Psoas muscle (tissue), 8 donors: Measurements from ENCODE around the gene REPIN1. TPM values are rescaled to one million over a fixed set of nuclear protein-coding genes. Genes with fewer than 3 reads are reported as not detected.

Experiments
- ATAC-seq, 4 donors: fragments of 200-7000 bp; cut with Tn5 transposase; one replicate each; pipeline ENCODE4 v1.9.1; 2020; ENCODE audit warnings: moderate library complexity in 3 of 4, mild to moderate bottlenecking in 2 of 4
- DNase-seq, 2 donors: peaks; one replicate each; pipeline ENCODE4 v3.0.0-alpha.2; 2020
- H3K27ac ChIP-seq: fragments of 200-600 bp; one replicate; pipeline ENCODE4 v1.8.0; 2022
- H3K27me3 ChIP-seq, 3 donors: fragments of 200-600 bp in 1 of 3; one replicate each; pipeline versions ENCODE4 v1.6.1 to v1.8.0; 2013 to 2022; ENCODE audit warnings: low read length in 2 of 3, mild to moderate bottlenecking in 2 of 3, moderate library complexity in 1 of 3; ENCODE audit not compliant: insufficient read depth in 3 of 3
- H3K36me3 ChIP-seq, 2 donors: fragments of 200-600 bp in 1 of 2; one replicate each; pipeline versions ENCODE4 v1.6.1 to v1.8.0; 2013 to 2022; ENCODE audit warnings: low read depth in 1 of 2, mild to moderate bottlenecking in 1 of 2, moderate library complexity in 1 of 2; ENCODE audit not compliant: insufficient read depth in 1 of 2
- H3K4me1 ChIP-seq: fragments of 200-600 bp; one replicate; pipeline ENCODE4 v1.8.0; 2022
- H3K4me3 ChIP-seq: fragments of 200-600 bp; one replicate; pipeline ENCODE4 v1.8.0; 2022; ENCODE audit warnings: mild to moderate bottlenecking
- H3K9me3 ChIP-seq: fragments of 200-600 bp; one replicate; pipeline ENCODE4 v1.8.0; 2022
- WGBS, 3 donors: extraction: QIAGEN DNeasy Blood & Tissue Kit; methylation state at CpG; one replicate each; pipeline versions ENCODE4 v1.1.6 to v1.1.7; 2013; 5-methylcytosine and 5-hydroxymethylcytosine counted together
- intact Hi-C, 2 donors: fragments of 100-400 bp; cut with DNase I; formaldehyde crosslinking; loops; one replicate each; pipeline versions ENCODE4 v1.11.0 to v1.14.2; 2022
- polyA plus RNA-seq, 3 donors: library from polyadenylated mRNA; stranded (reverse); fragments of 200-250 nt; gene quantifications; one replicate each; pipeline ENCODE4 v1.2.3, GENCODE V29; 2013
- total RNA-seq, 4 donors: library from RNA; stranded (reverse); fragmentation: NEBNext Ultra II Directional in 2 of 4; extraction: Animal tissue kit (Norgen Biotek cat#: 25700) in 2 of 4; gene quantifications; one replicate each; pipeline versions ENCODE4 v1.2.1 to v1.2.4, GENCODE V29; 2021 to 2023
- TF ChIP-seq, protein P1 (sequence below): fragments of 200-600 bp; IDR thresholded peaks from one replicate; pipeline ENCODE4 v1.8.0; 2022; ENCODE audit warnings: antibody characterized with exemption
- donor health status: healthy with polysubstance abuse.
- donor health status: DM: no; HTN: no; CAD: no; lungs with moderate emphysema.
- donor health status: Bipolar disorder and iron deficiency.
- donor health status: healthy.
- donor health status: DM: yes; HTN: yes; CAD: no.
- donor health status: DM: no; HTN: no; CAD: no.
- donor health status: DM: no; HTN: no; CAD: no.
- donor health status: DM: yes; HTN: yes; CAD: no.

REPIN1 gene
- total and polyA plus RNA-seq, 7 donors, result 80.2 to 212 (median 129) TPM

DNA sequence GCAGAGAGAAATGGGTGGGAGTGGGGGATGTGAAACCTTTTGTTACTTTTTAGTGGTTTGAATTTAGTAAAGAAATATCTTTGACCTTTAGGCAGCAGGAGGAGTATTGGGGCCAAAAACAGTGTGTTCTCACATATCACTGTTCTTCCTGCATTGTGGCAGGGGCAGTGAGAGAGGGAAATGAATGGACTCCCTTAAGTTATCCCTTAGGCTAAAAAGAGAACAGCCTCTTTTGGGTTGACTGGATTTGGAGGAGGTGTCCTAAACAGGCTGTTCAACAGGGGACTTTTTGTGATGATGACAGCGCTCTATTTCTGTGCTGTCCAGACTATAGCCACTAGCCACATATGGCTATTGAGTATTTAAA is 32.8 kb downstream of the REPIN1 start:
- 95 to 100% (median 98%) methylated on average over 1 of the region's 1 CpG for WGBS, 3 donors
- no peak overlapping the region for H3K27ac ChIP-seq
- intact Hi-C loops, result no loop called here
- no peak for DNase-seq
- peaks cover 4% of the 10 kb centered on the region for H3K4me1 ChIP-seq
- H3K9me3 ChIP-seq, result no peaks in the 10 kb centered on the region
- no peak overlapping the region for H3K4me3 ChIP-seq
- no peaks in the 10 kb centered on the region for H3K36me3 ChIP-seq
- TF ChIP-seq, protein P1, sequence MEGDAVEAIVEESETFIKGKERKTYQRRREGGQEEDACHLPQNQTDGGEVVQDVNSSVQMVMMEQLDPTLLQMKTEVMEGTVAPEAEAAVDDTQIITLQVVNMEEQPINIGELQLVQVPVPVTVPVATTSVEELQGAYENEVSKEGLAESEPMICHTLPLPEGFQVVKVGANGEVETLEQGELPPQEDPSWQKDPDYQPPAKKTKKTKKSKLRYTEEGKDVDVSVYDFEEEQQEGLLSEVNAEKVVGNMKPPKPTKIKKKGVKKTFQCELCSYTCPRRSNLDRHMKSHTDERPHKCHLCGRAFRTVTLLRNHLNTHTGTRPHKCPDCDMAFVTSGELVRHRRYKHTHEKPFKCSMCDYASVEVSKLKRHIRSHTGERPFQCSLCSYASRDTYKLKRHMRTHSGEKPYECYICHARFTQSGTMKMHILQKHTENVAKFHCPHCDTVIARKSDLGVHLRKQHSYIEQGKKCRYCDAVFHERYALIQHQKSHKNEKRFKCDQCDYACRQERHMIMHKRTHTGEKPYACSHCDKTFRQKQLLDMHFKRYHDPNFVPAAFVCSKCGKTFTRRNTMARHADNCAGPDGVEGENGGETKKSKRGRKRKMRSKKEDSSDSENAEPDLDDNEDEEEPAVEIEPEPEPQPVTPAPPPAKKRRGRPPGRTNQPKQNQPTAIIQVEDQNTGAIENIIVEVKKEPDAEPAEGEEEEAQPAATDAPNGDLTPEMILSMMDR, result no peak
- ATAC-seq, result no peak
- no peaks in the 10 kb centered on the region for H3K27me3 ChIP-seq

DNA sequence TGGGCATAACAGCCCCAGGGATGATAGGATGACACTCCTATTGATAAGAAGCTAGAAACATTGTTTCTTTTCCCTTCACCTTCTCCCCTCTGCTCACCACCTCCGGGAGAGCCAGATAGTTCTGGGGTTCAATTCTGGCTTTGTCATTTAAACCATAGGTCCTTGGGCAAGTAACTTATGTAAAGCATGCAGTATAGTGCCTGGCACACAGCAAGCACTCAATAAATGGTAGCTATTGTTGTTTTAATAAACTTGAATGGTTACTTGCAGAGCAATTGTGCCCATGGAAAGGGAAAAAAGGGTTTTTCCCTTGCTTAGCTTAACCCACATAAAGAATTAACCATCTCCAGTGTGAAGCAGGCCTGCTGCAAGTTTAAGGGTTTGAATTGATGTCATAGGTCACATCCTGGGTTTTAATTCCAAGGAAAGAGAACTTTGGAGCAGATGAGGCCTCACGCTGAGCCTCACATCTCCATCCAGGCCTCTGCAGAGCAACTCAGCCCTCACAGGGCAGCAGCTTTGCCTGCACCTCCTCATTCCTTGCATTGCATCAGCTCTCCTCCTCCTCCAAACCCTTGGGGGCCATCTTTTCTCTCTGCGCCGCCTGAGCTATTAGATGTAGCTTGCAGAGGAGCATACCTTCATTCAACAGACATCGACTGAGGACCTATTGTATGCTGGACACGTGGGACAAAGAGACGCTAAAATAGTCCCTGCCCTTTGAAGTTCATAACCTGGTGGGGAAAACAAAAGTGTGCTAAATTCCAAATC is 33.4 kb downstream of the REPIN1 start:
- Histone ChIP-seq H3K36me3 (no peaks in the 10 kb centered on the region), H3K4me3 (no peak overlapping the region), H3K9me3 (no peaks in the 10 kb centered on the region), H3K4me1 (peaks cover 4% of the 10 kb centered on the region), H3K27me3 (no peaks in the 10 kb centered on the region), H3K27ac (no peak overlapping the region)
- WGBS, 3 donors, result 74 to 86% (median 80%) methylated on average over 7 of the region's 7 CpGs
- TF ChIP-seq, protein P1, result no peak
- DNase-seq (no peak), ATAC-seq (no peak)
- intact Hi-C loops, result no loop called here

DNA sequence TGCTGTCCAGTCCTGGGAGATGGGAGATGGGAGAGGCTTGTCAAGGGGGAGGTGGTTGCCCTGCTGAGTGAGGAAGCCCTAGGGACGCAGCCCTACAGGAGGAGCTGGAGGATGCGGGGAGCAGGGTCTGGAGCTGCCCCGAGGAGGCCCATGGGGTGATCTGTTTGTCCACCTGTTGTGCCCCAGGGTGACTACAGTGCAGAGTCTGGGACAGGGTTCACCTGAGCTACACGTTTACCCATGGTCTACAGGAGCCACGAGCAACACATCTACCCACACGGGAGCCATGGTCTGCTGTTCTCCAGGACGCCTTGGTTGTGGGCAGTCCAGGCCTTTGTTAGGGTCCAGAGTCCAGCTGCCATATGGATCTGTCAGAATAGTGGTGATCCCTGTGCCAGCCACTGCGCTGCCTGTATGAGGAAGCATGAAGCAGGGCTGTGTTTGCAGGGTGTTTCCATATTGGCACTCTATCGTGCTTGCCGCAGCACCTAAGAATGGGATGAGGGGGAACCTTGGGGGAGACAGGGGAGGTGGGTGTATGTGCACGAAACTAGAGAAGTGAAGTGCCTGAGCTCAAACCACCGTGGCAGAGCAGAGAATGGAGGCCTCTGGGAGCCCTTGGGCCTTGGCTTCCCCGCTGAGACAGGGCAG is 34.2 kb downstream of the REPIN1 start:
- WGBS, 3 donors, result 83 to 86% (median 85%) methylated on average over 13 of the region's 13 CpGs
- H3K27me3 ChIP-seq, result no peaks in the 10 kb centered on the region
- H3K4me3 ChIP-seq, result no peak overlapping the region
- TF ChIP-seq, protein P1, result no peak
- ATAC-seq, result no peak
- intact Hi-C loops, result no loop called here
- H3K4me1 ChIP-seq, result peaks cover 4% of the 10 kb centered on the region
- H3K27ac ChIP-seq, result no peak overlapping the region
- peak in 1 of 2 donors; percentile 23 for DNase-seq
- H3K36me3 ChIP-seq, result no peaks in the 10 kb centered on the region
- no peaks in the 10 kb centered on the region for H3K9me3 ChIP-seq

DNA sequence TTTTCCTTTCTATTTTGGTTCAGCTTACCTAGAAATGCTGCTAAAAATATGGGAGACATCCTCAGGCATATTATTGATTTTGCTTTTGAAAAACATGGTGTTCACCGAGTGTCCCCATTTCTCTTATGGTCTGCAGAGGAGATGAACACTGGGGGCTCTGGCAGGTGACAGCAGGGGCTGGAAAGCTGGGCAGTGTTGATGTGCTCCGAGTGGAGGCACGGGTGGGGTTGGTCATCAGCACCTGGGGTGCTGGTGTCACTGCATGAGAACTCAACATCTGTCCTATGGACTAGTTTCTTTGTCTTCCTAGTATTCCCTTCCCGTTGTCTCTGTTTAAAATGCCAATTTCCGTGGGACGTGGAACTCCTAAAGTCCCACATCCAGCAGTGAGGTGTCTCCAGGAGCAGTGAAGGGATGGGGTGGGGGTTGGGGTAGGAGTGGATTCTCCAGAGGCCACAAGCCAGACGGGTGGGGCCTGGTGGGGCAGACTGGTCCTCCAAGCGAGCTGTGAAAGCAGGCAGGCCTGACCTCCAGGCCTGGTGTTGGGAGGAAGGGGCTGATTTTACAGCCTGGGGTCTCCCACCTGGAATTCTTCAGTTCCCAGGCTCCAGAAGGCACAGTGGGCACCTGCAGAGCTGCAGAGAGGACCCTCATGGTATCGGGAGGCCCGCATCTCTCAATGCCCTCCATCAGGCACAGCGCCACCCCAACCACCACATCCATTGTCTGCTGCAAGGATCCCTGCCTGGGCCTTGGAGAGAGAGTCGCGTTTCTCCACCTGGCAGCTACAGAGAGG is 35.0 kb downstream of the REPIN1 start:
- H3K27me3 ChIP-seq, result no peaks in the 10 kb centered on the region
- WGBS, 3 donors, result 80 to 85% (median 85%) methylated on average over 13 of the region's 13 CpGs
- no peaks in the 10 kb centered on the region for H3K36me3 ChIP-seq
- H3K4me1 ChIP-seq, result peaks cover 4% of the 10 kb centered on the region
- TF ChIP-seq, protein P1, result no peak
- no peaks in the 10 kb centered on the region for H3K9me3 ChIP-seq
- H3K27ac ChIP-seq, result peak overlapping the region; percentile 97
- intact Hi-C loops, result no loop called here
- DNase-seq (peak in 1 of 2 donors; percentile 34), ATAC-seq (no peak)
- peak overlapping the region; percentile 89 for H3K4me3 ChIP-seq
